GM18505 (cell line): ENCODE measurements around the gene NUP210L.
"Not testable (repeated sequence)": the region's sequence is repeated elsewhere in the genome, so short reads cannot be mapped to it uniquely, and the experiment has no call there.

Source experiments
- ATAC-seq: cut with Tn5 transposase; IDR thresholded peaks from one replicate; pipeline ENCODE4 v1.9.1; 2021; ENCODE audit not compliant: unreplicated experiment
- POLR2A ChIP-seq: IDR thresholded peaks from 4 replicates; pipeline ENCODE4 v1.6.1; 2011; ENCODE audit warnings: borderline replicate concordance; ENCODE audit not compliant: insufficient read depth, insufficient read length; ENCODE audit errors: extremely low read depth

NUP210L gene

DNA sequence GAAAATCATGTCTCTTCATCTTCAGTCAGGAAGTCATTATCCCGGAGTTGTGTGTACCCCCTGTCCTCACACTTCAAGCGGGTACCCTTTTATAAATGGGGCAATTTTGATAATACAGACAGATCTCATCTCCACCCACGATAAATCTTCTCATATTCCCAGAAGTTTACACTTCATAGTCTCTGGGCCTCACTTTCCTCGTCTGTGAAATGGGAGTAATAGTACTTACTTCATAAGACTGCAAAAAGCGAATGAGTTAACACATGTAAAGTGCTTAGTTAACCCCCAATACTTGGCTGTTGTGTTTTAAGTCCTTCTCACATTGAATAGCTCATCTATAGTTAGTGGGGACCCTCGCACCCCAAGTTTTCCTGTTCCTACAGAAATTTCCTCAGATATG lies 820 bp downstream of the NUP210L start:
- no peak for TF ChIP-seq POLR2A
- no peak for ATAC-seq

DNA sequence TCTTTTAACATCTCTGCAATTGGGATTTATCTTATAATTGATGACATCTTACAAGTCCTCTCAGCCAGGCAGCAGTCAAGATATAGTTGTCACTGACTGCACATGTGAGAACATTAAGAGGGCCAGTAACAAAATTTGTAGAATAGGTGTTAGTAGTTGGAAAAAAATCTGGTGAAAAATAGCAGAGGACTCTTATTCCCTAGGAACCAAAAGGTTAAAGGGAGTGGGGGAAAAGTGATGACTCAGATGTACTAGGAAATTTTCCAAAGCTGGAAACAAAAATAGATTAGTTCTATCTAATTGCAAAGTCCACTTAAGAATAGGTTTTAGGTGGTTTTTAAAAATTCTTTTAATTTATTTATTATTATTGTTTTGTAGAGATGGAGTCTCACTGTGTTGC lies 3.6 kb downstream of the NUP210L start:
- ATAC-seq, result no peak
- no peak for TF ChIP-seq POLR2A

- no peak for ATAC-seq
- no peak for TF ChIP-seq POLR2A
These were observed 6.1 kb downstream of the NUP210L start for GRCh38 chr1:154148807-154149206.

DNA sequence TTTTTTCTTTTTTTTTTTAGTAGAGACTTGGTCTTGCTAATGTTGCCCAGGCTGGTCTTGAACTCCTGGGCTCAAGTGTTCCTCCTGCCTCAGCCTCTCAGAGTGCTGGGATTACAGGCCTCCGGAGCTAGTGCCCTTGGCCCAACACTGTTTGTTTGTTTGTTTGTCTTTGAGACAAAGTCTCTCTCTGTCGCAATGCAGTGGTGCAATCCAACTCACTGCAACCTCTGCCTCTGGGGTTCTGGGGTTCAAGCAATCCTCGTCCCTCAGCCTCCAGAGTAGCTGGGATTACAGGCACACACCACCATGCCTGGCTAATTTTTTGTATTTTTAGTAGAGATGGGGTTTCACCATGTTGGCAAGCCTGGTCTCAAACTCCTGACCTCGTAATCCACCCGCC lies 7.4 kb downstream of the NUP210L start:
- ATAC-seq, result not testable (repeated sequence)

DNA sequence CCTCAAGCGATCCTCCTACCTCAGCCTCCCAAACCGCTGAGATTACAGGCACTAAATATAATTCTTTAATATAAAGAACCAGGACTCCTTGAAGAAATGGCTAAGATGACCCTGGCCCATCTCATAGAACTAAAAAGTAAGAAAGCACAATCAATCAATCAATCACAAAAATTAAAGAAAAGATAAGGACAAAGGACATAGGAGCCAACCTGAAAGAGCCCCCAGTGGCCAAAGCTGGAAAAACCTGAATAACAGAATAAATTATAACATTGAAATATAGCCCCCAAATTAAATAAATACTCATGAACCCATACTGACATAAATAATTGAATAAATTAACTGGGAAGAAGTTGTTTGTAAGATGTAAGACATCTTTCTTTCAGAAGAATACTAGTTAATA lies 8.9 kb downstream of the NUP210L start:
- TF ChIP-seq POLR2A, result no peak
- ATAC-seq, result no peak

- no peak for TF ChIP-seq POLR2A
These were observed 12.5 kb downstream of the NUP210L start for GRCh38 chr1:154142358-154142757.

DNA sequence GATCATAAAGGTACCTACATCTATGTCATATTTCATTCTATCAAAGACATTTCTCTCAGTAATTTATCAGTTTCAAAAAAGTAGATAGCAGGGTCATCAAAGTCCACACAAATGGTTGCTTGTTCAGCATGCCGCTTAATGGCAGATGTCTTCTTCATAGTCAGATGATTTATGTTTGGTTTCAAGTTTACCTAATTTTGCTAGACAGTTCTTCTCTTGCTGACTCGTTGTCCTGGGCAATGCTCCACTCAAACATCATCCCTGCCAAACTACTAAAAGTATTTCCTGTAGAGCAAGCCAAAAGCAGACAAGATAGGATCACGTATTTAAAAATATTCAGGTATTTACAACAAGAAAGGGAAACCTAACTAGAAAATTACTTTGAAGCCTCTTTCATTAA lies 13.6 kb downstream of the NUP210L start:
- ATAC-seq, result no peak
- no peak for TF ChIP-seq POLR2A

More at GRCh38 chr1:154142358-154142757, 12.5 kb downstream of the NUP210L start:
- no peak for ATAC-seq

DNA sequence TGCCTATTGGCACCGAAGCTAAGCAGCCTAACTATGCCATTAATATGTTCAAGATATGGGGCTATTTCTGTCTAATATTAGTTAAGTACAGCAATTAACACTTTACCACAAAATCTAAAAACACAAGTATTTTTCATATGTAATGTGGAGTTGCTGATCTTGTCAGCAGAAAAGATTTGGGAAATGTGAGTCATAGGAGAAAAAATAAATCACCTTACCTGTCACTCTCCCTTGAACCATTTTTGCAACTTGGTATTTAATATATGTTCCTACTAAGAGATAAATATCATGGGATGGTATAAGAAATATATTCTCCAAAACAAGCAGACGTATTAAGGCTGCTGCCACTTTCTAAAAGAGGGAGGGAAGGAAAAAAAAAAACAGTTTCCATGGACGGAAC lies 17.0 kb downstream of the NUP210L start:
- no peak for ATAC-seq
- TF ChIP-seq POLR2A, result no peak

DNA sequence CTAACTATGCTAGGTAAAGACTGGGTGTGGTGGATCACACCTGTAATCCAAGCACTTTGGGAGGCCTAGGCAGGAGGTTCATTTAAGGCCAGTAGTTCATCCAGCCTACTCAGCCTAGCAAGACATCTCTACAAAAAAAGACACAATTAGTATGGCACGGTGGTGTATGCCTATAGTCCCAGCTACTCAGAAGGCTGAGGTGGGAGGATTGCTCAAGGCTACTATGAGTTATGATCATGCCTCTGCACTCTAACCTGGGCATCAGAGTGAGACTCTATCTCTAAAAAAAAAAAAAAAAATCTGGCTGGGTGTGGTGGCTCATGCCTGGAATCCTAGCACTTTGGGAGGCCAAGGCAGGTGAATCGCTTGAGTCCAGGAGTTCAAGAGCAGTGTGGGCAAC lies 21.6 kb downstream of the NUP210L start:
- TF ChIP-seq POLR2A, result no peak
- ATAC-seq, result no peak

DNA sequence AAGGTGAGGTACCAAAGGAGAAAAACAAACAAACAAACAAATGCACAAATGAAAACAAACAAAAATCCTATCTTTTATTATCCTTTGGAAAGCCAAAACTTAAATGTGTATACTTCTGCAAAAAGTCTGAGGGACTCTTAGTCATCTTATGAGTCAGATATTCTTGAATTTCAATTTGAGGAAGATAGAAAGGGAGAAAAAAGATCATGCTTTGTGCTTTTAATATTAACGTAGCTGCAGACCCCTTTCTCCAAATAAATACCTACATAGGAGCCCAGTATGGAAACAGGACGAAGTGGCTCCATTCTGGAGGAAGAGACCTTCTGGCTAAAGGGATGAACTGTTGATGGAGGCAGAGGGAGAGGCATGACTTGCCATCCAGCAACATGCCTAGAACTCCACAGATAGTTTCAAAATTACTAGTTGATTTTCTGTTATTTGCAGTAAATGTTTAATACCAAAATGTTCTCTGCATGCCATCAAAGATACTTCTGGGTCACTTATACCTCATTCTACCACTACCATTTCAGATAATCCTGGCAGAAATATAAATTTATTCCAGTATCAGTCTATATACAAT lies 25.4 kb downstream of the NUP210L start:
- no peak for ATAC-seq
- no peak for TF ChIP-seq POLR2A

- not testable (repeated sequence) for ATAC-seq
These were observed 31.7 kb downstream of the NUP210L start for GRCh38 chr1:154123205-154123604.

DNA sequence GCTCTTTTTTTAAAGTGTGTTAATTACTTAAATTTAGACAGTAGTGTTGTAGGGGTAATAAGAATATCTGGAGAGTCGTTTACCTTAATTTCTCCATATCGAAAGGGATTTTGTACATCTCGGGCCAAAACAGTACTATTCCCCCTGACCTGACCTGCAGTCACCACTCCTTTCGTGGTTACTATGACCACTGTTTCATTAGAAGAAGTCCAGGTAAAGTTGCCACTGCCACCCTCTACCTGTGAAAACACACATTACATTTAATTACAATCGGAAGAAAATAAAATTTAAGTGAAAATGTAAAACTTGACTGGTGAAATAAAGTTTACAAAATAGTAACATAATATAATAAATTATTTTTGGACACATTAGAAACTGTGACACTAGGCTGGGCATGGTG lies 37.2 kb downstream of the NUP210L start:
- TF ChIP-seq POLR2A, result no peak
- ATAC-seq, result no peak

DNA sequence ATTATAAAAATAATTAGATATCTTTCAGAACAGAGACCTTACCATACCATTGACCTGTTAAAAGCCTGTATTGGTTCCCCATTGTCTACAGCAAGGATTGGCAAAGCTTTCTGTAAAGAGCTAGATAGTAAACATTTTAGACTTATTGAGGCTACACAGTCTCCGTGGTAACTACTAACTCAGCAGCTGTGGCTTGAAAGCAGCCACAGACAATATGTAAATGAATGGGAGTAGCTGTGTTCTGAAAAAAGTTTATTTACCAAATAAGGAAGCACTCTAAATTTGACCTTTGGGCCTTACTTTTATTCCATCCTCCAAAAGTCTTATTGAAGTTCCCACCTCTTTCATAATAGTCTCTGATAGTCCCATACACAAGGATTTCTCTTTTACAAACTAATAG lies 39.7 kb downstream of the NUP210L start:
- no peak for ATAC-seq
- TF ChIP-seq POLR2A, result no peak

DNA sequence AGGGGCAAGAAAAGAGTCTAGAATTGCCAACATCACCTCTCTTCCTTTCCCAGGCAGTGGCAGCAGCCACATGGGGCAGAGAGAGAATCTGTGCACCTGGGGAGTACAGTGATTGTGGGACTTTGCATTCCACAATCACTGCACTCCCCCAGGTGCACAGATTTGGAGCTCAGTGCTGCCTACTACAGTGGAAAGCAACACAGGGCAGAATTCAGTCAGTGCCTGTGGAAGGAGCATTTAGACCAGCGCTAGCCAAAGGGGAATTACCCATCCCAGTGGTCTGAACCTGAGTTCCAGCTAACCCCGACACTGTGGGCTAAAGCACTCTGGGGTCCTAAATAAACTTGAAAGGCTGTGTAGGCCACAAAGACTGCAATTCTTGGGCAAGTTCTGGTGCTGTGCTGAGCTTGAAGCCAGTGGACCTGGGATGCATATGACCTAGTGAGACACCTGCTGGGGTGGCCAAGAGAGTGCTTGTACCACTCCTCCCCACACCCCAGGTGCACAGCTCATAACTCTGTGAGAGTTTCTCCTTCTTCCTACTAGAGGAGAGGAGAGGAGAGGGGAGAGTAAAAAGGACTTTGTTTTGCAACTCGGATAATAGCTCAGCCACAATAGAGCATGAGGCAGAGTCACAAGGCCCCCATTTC lies 50.3 kb downstream of the NUP210L start:
- ATAC-seq, result no peak

DNA sequence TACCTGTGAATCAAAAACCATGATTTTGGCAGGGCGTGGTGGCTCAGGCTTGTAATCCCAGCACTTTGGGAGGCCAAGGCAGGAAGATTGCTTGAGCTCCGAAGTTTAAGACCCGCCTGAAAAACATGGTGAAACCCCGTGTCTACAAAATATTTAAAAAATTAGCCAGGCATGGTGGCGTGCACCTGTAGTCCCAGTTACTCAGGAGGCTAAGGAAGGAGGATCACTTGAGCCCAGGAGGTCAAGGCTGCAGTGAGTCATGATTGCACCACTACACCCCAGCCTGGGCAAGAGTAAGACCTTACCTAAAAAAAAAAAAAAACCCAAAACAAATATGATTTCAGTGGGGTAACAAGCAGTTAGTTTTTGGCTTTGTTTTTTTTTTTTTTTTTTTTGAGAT lies 54.7 kb downstream of the NUP210L start:
- ATAC-seq, result not testable (repeated sequence)

More for the DNA sequence above, 50.3 kb downstream of the NUP210L start:
- TF ChIP-seq POLR2A, result no peak
